Body of pancreas (tissue), 4 donors: ENCODE data around the gene SPATA17. TPM values are rescaled to one million over a fixed set of nuclear protein-coding genes. Genes with fewer than 3 reads are reported as not detected.

Experiments
- ATAC-seq: fragments of 150-250 bp; one replicate; pipeline ENCODE4 v1.9.1; 2016
- DNase-seq, 4 donors: peaks; one replicate each; pipeline ENCODE4 v3.0.0-alpha.2; 2019
- H3K27ac ChIP-seq, 4 donors: fragments of 200-600 bp; sonication (generic); 1 replicate in 3 of 4; 2 replicates in 1 of 4; pipeline versions ENCODE4 v1.5.1 to v1.6.1; 2016 to 2019; ENCODE audit warnings: mild to moderate bottlenecking in 1 of 4, mixed read lengths in 1 of 4, moderate library complexity in 1 of 4
- H3K27me3 ChIP-seq, 2 donors: fragments of 200-600 bp; sonication (generic); one replicate each; pipeline ENCODE4 v1.6.0; 2016; ENCODE audit warnings: mild to moderate bottlenecking in 1 of 2
- H3K36me3 ChIP-seq, 2 donors: fragments of 200-600 bp; sonication (generic); replicated peaks in 1 of 2; 2 replicates each; pipeline ENCODE4 v1.5.1; 2016; ENCODE audit warnings: low read depth in 2 of 2; ENCODE audit not compliant: insufficient read depth in 1 of 2
- H3K4me1 ChIP-seq: fragments of 200-600 bp; sonication (generic); one replicate; pipeline ENCODE4 v1.6.0; 2016
- H3K4me3 ChIP-seq, 2 donors: fragments of 200-600 bp; sonication (generic); 1 replicate in 1 of 2; 2 replicates in 1 of 2; pipeline ENCODE4 v1.5.1; 2016 to 2019
- H3K9me3 ChIP-seq, 3 donors: fragments of 200-600 bp; sonication (generic); 1 replicate in 2 of 3; 2 replicates in 1 of 3; pipeline ENCODE4 v1.5.1; 2016
- POLR2A ChIP-seq, 3 donors: fragments of 450-650 bp; IDR thresholded peaks; one replicate each; pipeline ENCODE4 v1.6.1; 2016; ENCODE audit warnings: antibody characterized with exemption in 3 of 3, mild to moderate bottlenecking in 2 of 3
- WGBS, 2 donors: methylation state at CpG; one replicate each; pipeline ENCODE4 v1.1.5; 2017; 5-methylcytosine and 5-hydroxymethylcytosine counted together
- intact Hi-C: fragments of 100-400 bp; cut with DNase I; formaldehyde crosslinking; loops from one replicate; pipeline ENCODE4 v1.15.1; 2023
- total RNA-seq, 2 donors: library from RNA; depleted of rRNA; stranded (reverse); fragments of >200 nt; gene quantifications; one replicate each; pipeline ENCODE4 v1.1.0, GENCODE V29; 2016
- TF ChIP-seq, protein P1 (sequence below), 7 experiments: fragments of 450-650 bp in 4 of 7; fragments of 200-600 bp in 3 of 7; sonication (generic) in 3 of 7; IDR thresholded peaks; one replicate each; pipeline ENCODE4 v1.5.1; 2016 to 2019; ENCODE audit warnings: antibody characterized with exemption in 7 of 7

Gene SPATA17
- total RNA-seq, 2 donors from 2014 or later: 0.52 to 2.6 TPM

DNA sequence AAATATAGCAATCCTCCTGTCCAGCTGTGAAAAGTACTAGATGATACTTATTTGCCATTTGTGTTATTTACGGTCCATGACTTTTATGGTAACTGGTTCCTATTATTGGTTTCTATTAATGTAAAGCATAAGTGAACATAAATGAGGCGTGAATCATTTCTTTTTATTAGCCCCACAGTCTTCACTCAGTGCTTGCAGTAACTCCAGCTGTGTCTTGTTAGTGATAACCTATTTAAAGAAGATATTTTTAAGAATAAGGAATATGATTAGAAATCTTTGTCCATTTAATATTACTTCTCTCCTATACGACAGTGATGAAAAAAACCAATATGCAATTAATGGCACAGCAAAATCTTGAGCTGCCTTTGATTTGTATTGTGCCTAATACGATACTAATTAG is 149.9 kb downstream of the SPATA17 start:
- Histone ChIP-seq H3K27ac (no peak overlapping the region), H3K4me3 (no peak overlapping the region), H3K9me3 (no peaks in the 10 kb centered on the region), H3K36me3 (no peaks in the 10 kb centered on the region), H3K27me3 (no peaks in the 10 kb centered on the region), H3K4me1 (no peaks in the 10 kb centered on the region)
- 84 to 86% methylated on average over 4 of the region's 4 CpGs for WGBS, 2 donors
- intact Hi-C loops: no loop called here
- TF ChIP-seq, protein P1, sequence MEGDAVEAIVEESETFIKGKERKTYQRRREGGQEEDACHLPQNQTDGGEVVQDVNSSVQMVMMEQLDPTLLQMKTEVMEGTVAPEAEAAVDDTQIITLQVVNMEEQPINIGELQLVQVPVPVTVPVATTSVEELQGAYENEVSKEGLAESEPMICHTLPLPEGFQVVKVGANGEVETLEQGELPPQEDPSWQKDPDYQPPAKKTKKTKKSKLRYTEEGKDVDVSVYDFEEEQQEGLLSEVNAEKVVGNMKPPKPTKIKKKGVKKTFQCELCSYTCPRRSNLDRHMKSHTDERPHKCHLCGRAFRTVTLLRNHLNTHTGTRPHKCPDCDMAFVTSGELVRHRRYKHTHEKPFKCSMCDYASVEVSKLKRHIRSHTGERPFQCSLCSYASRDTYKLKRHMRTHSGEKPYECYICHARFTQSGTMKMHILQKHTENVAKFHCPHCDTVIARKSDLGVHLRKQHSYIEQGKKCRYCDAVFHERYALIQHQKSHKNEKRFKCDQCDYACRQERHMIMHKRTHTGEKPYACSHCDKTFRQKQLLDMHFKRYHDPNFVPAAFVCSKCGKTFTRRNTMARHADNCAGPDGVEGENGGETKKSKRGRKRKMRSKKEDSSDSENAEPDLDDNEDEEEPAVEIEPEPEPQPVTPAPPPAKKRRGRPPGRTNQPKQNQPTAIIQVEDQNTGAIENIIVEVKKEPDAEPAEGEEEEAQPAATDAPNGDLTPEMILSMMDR (IDR thresholded peaks at IDR 0.05): no peak
- TF ChIP-seq POLR2A (IDR thresholded peaks at IDR 0.05): no peak
- ATAC-seq (no peak), DNase-seq (no peak)

DNA sequence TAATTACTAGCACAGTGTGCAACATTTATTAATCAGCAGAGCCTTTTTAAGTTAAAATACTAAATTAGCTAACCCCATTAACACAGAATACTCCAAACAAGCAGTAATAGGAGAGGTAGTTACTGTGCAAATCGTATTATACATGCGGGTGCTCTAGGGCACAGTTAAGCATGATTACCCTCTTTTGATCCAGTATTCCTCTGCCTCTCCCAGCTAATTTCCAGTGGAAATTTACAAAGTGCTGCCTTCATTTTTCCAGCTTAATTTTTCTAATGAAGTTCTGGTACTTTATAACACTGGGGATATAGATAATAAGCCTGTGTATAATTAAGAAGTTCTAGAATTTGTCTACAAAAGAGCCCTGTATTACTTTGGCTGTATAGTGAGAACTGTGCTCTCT is 159.9 kb downstream of the SPATA17 start:
- 86 to 100% methylated on average over 2 of the region's 2 CpGs for WGBS, 2 donors
- Histone ChIP-seq H3K9me3 (no peaks in the 10 kb centered on the region), H3K27me3 (no peaks in the 10 kb centered on the region), H3K36me3 (no peaks in the 10 kb centered on the region), H3K27ac (no peak overlapping the region), H3K4me1 (no peaks in the 10 kb centered on the region), H3K4me3 (no peak overlapping the region)
- no peak for TF ChIP-seq POLR2A (IDR thresholded peaks at IDR 0.05)
- TF ChIP-seq, protein P1 (IDR thresholded peaks at IDR 0.05): no peak
- no peak for ATAC-seq
- DNase-seq: no peak
- intact Hi-C loops: no loop called here

DNA sequence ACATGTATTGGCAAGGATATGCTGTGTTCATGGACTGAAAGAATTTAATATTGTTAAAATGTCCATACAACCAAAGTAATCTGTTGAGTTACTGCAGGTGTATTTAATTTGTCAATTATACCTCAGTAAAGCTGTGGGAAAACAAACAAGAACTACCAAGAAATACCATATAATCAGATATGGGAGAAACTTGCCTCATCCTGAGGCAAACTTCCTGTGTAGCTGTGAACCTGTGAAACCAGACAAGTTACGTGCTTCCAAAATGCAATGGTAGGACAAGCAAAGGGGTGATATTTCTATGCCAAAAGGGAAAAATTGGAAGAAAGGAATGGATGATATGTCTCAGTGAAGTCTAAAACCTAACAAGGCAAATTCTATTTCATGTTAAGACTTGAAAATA is 174.6 kb downstream of the SPATA17 start:
- H3K9me3 ChIP-seq: no peaks in the 10 kb centered on the region
- no peaks in the 10 kb centered on the region for H3K4me1 ChIP-seq
- no peaks in the 10 kb centered on the region for H3K36me3 ChIP-seq
- H3K27ac ChIP-seq: no peak overlapping the region
- no peak for TF ChIP-seq POLR2A (IDR thresholded peaks at IDR 0.05)
- TF ChIP-seq, protein P1 (IDR thresholded peaks at IDR 0.05): no peak
- no peaks in the 10 kb centered on the region for H3K27me3 ChIP-seq
- ATAC-seq (no peak), DNase-seq (no peak)
- intact Hi-C loops: no loop called here
- no peak overlapping the region for H3K4me3 ChIP-seq
- WGBS, 2 donors: 73 to 95% methylated on average over 1 of the region's 1 CpG

DNA sequence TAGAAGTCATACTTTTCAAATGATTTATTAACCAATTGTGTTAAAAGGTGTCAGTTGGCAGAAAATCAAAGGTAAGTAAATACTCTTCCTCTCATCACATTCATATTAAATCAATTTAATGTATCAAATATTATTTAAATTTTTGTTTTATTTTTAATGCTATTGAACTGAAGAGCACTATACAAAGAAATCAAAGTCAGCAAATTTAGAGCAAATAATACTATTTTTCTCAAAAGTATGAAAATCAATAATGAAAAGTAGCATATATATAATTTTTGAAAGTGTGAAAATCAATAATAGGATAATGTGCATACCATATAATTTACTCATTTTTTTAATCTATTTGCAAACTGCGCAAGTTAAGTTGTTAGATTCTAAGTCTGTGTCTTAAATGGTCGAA is 181.0 kb downstream of the SPATA17 start:
- intact Hi-C loops: no loop called here
- WGBS, 2 donors: 92 to 97% methylated on average over 2 of the region's 2 CpGs

DNA sequence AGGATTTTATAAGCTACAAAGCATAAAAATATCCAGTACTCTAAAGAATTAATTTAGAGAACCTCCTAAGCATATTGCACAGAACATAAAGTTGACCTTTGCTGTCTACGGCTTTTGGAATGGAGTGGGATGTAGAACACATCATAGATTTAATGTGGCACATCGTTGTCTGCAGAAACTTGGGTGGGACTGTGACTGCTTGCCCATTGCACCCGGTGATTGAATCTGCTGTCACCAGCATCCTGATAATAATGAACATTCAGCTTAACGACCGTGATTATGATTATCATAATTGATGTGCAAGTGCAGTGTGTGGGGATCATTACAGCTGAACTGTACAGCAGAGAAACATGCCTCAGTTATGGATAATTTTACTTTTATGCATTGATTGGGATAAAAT is 181.9 kb downstream of the SPATA17 start:
- 76 to 80% methylated on average over 5 of the region's 5 CpGs for WGBS, 2 donors

More for the DNA sequence above, 181.0 kb downstream of the SPATA17 start:
- TF ChIP-seq POLR2A (IDR thresholded peaks at IDR 0.05): no peak
- TF ChIP-seq, protein P1 (IDR thresholded peaks at IDR 0.05): no peak
- no peaks in the 10 kb centered on the region for H3K9me3 ChIP-seq
- H3K4me3 ChIP-seq: no peak overlapping the region
- DNase-seq (no peak), ATAC-seq (no peak)
- H3K27ac ChIP-seq: no peak overlapping the region
- H3K4me1 ChIP-seq: no peaks in the 10 kb centered on the region
- H3K36me3 ChIP-seq: no peaks in the 10 kb centered on the region
- no peaks in the 10 kb centered on the region for H3K27me3 ChIP-seq

More for the DNA sequence above, 181.9 kb downstream of the SPATA17 start:
- no peaks in the 10 kb centered on the region for H3K36me3 ChIP-seq
- no peak overlapping the region for H3K27ac ChIP-seq
- TF ChIP-seq POLR2A (IDR thresholded peaks at IDR 0.05): no peak
- TF ChIP-seq, protein P1 (IDR thresholded peaks at IDR 0.05): no peak
- H3K4me1 ChIP-seq: no peaks in the 10 kb centered on the region
- ATAC-seq (no peak), DNase-seq (no peak)
- H3K9me3 ChIP-seq: no peaks in the 10 kb centered on the region
- no peaks in the 10 kb centered on the region for H3K27me3 ChIP-seq
- H3K4me3 ChIP-seq: no peak overlapping the region
- intact Hi-C loops: no loop called here
